ENCODE measurements around the gene PPCS.
A peak's percentile ranks its signal among the peaks of the same experiment; 100 is the strongest.

The PPCS gene

GRCh38 chr1:42456010-42456753 lies at the start of gene PPCS, which contains the start of gene ZMYND12:
Gene PPCS, plus strand, starts transcription at chr1:42456543. Its CDS starts 23 bp downstream, at chr1:42456566.
Gene ZMYND12, minus strand, starts transcription at chr1:42456022. Its CDS starts 25 bp downstream, at chr1:42455997.
- peak within 1 kb of the TSS; percentile 85 for H3K4me3 ChIP-seq (ENCODE audit: low read depth, low read length)
- TF ChIP-seq, protein P1, sequence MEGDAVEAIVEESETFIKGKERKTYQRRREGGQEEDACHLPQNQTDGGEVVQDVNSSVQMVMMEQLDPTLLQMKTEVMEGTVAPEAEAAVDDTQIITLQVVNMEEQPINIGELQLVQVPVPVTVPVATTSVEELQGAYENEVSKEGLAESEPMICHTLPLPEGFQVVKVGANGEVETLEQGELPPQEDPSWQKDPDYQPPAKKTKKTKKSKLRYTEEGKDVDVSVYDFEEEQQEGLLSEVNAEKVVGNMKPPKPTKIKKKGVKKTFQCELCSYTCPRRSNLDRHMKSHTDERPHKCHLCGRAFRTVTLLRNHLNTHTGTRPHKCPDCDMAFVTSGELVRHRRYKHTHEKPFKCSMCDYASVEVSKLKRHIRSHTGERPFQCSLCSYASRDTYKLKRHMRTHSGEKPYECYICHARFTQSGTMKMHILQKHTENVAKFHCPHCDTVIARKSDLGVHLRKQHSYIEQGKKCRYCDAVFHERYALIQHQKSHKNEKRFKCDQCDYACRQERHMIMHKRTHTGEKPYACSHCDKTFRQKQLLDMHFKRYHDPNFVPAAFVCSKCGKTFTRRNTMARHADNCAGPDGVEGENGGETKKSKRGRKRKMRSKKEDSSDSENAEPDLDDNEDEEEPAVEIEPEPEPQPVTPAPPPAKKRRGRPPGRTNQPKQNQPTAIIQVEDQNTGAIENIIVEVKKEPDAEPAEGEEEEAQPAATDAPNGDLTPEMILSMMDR (IDR thresholded peaks at IDR 0.05; ENCODE audit: control insufficient read depth, extremely low read depth, insufficient read depth), result no peak
- DNase-seq (ENCODE audit: low read depth), result peak; percentile 67

DNA sequence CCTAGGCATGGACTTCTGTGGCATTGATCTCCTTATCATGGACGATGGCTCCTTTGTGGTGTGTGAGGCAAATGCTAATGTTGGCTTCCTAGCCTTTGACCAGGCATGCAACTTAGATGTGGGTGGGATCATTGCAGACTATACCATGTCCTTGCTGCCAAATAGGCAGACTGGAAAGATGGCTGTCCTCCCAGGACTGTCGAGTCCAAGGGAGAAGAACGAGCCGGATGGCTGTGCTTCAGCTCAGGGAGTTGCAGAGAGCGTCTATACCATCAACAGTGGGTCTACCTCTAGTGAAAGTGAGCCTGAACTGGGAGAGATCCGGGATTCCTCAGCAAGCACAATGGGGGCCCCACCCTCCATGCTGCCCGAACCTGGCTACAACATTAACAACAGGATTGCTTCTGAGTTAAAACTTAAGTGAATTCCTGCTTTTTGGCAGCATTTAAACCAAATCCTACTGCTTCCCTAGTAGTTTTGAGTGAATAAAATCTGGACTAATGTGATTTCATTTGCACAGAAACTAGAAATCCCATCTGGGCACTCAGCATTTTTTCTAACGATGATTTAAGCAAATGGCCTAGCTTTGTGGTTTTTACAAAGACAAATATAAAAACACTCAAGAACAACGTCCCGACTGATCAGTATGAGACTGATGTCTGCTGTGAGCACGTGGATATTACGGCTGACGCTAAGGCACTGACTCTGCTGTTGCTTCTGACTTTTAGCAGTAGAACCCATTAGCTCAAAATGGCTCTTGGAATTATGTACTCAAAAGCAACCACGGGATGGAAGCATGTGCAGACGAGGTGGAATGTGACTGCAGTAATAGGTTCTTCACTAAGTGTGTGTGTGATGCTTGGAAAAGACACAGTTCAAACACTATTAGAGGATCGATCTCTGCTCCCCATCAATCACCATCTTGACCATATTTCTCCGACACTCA lies 41.5 kb upstream of the PPCS start:
- TF ChIP-seq, protein P1 (IDR thresholded peaks at IDR 0.05; ENCODE audit: control insufficient read depth, extremely low read depth, insufficient read depth), result no peak
- no peak for DNase-seq (ENCODE audit: low read depth)
- H3K4me3 ChIP-seq (ENCODE audit: low read depth, low read length), result no peak overlapping the region

- TF ChIP-seq, protein P1 (IDR thresholded peaks at IDR 0.05; ENCODE audit: control insufficient read depth, extremely low read depth, insufficient read depth), result no peak
- no peak overlapping the region for H3K4me3 ChIP-seq (ENCODE audit: low read depth, low read length)
- DNase-seq (ENCODE audit: low read depth), result no peak
Measured at GRCh38 chr1:42417166-42417565, 39.2 kb upstream of the PPCS start.

DNA sequence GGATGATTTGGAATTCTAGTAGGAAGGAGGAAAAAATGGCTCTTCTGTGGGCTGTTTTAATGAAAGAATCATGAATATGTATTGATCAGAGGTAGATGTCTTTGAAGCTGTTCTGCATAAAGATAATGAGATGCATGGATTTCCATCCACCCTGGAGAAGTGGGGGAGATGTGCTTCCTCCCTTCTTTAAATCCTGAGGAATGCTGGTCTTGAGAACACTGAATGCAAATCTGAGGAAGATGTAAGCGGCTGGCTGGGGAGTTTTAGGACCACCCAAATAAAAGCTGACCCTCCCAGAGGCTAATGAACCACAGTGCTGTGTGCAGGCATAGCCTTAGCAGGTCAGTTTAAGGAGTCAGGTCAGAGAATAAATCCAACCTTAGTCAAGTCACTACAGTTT lies 37.8 kb upstream of the PPCS start:
- no peak overlapping the region for H3K4me3 ChIP-seq (ENCODE audit: low read depth, low read length)
- no peak for DNase-seq (ENCODE audit: low read depth)
- TF ChIP-seq, protein P1 (IDR thresholded peaks at IDR 0.05; ENCODE audit: control insufficient read depth, extremely low read depth, insufficient read depth), result no peak

- no peak for DNase-seq (ENCODE audit: low read depth)
- no peak overlapping the region for H3K4me3 ChIP-seq (ENCODE audit: low read depth, low read length)
- TF ChIP-seq, protein P1 (IDR thresholded peaks at IDR 0.05; ENCODE audit: control insufficient read depth, extremely low read depth, insufficient read depth), result no peak
Measured at GRCh38 chr1:42419126-42419821, 37.1 kb upstream of the PPCS start.

GRCh38 chr1:42420121-42420520 lies 36.2 kb upstream of the PPCS start:
- no peak for DNase-seq (ENCODE audit: low read depth)
- TF ChIP-seq, protein P1 (IDR thresholded peaks at IDR 0.05; ENCODE audit: control insufficient read depth, extremely low read depth, insufficient read depth), result no peak
- H3K4me3 ChIP-seq (ENCODE audit: low read depth, low read length), result no peak overlapping the region
